HUDEP-2 (cell line): ENCODE data around the gene MICOS13.

ENCODE experiments used
- DNase-seq, 76 experiments: peaks; one replicate each; lab custom pipeline; 2025; ENCODE audit not compliant: unreplicated experiment in 76 of 76; lab: John Stamatoyannopoulos, UW

Gene MICOS13

GRCh38 chr19:5632657-5633056 lies 47.7 kb downstream of the MICOS13 start:
- peak in 4 of 76 experiments; percentile 10 to 23 (median 16) for DNase-seq

DNA sequence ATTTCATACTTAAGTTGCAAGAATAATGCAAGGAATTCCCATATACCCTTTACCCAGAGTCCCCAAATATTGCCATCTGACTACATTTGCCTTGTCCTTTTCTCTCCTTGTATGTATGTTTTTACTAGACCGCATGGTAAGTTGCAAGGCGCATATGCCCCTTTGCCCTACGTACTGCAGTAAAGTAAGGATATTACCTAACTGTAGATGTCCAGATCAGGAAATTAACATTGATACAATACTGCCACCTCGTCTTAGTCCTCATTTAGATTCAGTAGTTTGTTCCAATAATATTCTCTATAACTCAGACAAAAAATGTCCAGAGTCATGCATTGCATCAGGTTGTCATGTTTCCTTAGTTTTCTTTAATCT lies 48.1 kb downstream of the MICOS13 start:
- DNase-seq = no peak

DNA sequence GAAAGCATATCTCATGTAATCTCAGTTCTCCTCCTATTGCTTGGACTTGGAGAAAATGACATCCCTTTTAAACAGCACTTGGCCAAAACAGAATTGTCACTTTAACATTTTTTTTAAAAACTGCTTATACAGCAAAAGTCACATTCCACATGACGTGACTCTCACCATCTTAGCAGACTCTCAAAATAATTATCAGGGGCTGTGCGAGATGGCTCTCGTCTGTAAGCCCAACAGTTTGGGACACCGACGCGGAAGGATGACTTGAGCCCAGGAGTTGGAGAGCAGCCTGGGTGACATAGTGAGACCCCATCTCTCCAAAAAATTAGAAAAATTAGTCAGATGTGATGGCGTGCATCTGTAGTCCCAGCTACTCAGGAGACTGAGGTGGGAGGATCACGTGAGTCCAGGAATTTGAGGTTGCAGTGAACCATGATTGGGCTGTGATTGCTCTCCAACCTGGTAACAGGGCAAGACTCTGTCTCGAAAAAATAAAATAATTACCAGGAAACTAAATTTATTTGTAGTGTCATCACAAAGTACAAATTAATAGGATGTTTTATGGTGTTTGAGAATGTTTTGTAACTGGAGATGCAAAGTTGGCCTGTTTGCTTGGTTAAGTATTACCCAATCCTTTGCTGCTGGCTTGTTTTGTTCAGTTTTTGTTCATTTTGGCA lies 48.6 kb downstream of the MICOS13 start:
- DNase-seq = no peak

DNA sequence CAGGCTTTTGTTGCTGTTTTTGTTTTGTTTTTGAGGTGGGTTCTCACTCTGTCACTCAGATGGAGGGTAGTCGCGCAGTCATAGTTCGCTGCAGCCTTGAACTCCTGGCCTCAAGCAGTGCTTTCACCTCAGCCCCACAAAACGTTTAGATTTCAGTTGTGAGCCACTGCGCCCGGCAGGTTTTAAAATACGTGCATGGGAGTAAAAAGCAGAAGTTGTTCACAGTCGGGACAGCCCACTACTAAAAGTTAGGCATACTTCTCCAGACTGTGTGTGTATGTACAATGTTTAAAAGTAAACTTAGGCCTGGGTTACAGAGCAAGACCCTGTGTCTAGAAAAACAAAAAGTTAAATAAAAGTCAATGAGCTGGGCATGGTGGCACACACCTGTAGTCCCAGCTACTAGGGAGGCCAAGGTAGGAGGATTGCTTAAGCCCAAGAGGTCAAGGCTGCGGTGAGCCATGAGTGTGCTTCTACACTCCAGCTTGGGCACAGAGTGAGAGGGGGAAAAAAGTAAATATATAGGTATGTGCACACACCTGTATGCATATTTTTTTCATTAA lies 51.3 kb downstream of the MICOS13 start:
- DNase-seq = no peak

GRCh38 chr19:5628461-5628860 lies 51.9 kb downstream of the MICOS13 start:
- DNase-seq = no peak
